ENCODE measurements around the gene HS1BP3.

- no peak for TF ChIP-seq CTCF (IDR thresholded peaks at IDR 0.05)
- no peak for TF ChIP-seq POLR2AphosphoS5 (IDR thresholded peaks at IDR 0.05; ENCODE audit: insufficient read depth in 1 of 2, low read depth in 1 of 2)
Observed at GRCh38 chr2:20640411-20641122, 10.3 kb downstream of the HS1BP3 start.
